Measurements from ENCODE around the gene ZFYVE27.

- no peak for TF ChIP-seq SALL2 (tag by site-specific recombination; IDR thresholded peaks at IDR 0.05; ENCODE audit: borderline replicate concordance)
- TF ChIP-seq SP2 (tag by site-specific recombination; IDR thresholded peaks at IDR 0.05): no peak
- TF ChIP-seq CTCF (tag by site-specific recombination; IDR thresholded peaks at IDR 0.05): no peak
- TF ChIP-seq REST (tag by site-specific recombination; IDR thresholded peaks at IDR 0.05): no peak
- TF ChIP-seq GLI4 (tag by site-specific recombination; IDR thresholded peaks at IDR 0.05): no peak
Measured at GRCh38 chr10:97711640-97712572, 25.0 kb upstream of the ZFYVE27 start.

All from HEK293 (cell line).